ENCODE data around the gene BRS3.

- no peak for TF ChIP-seq CTCF (IDR thresholded peaks at IDR 0.05; ENCODE audit: low read depth, low read length, poor library complexity, severe bottlenecking)
- no peak for TF ChIP-seq EZH2phosphoT487 (IDR thresholded peaks at IDR 0.05; ENCODE audit: borderline replicate concordance, low read length)
Measured at GRCh38 chrX:136540226-136540625, 52.5 kb downstream of the BRS3 start.
